Measurements from ENCODE around the gene SUCLA2.
"Not testable (repeated sequence)": the region's sequence is repeated elsewhere in the genome, so short reads cannot be mapped to it uniquely, and the experiment has no call there.

The SUCLA2 gene

DNA sequence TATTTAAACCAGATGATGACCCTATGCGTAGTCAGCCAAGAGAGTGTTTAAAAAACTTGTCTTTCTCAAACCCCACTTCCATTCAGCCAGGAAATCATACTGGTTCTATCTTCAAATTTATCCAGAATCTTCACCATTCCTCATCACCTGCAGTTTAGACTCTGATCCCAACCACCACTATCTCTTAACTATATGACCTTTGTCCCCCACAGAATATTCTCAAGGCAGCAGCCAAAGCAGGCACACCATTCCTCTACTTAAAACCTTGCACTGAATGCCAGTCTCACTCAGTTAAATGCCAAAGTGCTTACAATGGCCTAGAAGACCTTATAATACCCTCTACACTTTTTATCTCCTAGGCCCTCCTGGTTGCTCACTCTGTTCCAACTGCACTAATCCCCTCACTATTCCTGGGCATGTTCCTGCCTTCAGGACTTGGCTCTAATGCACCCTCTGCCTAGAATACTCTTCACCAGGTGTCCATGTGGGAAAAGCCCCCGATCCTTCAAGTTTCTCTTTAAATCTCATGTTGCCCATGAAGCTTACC lies 10.1 kb downstream of the SUCLA2 start:
- DNase-seq: no peak

DNA sequence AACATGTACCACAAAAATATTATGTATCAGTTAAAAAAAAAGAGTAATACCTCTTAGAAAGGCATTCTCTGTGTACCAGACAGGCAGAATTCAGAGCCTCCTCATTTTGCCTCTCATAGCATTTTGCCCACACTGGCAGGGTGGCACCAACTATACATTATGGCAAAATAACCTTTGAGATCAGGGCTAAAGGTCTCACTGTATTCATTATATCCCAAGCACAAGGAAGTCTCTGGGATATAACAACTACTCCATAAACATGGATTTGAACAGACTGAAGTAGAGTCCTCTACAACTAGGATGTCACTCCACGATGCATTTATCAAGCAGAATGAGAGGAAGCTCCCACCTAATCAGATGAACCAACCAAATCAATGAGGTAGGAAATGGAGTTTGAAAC lies 10.6 kb downstream of the SUCLA2 start:
- no peak for DNase-seq

- no peak for DNase-seq
Observed at GRCh38 chr13:47983070-47983469, 18.0 kb downstream of the SUCLA2 start.

DNA sequence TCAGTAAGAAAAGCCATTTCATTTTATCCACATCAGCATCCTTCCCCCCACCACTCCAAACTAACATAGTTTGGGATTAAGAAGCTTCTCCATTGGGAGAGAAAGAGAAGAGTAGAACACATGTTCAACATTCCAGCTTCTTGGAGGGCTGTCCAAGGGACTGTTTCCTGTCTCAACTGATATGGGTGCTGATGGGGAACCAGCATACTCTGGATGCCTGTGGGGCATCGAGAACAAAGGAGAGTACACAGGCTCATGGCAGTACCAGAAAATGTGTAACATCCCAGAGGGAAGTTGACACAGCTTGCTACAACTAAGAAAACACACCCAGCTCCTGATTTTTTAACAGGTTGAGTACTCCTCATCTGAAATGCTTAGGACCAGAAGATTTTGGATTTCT lies 24.7 kb downstream of the SUCLA2 start:
- no peak for DNase-seq

DNA sequence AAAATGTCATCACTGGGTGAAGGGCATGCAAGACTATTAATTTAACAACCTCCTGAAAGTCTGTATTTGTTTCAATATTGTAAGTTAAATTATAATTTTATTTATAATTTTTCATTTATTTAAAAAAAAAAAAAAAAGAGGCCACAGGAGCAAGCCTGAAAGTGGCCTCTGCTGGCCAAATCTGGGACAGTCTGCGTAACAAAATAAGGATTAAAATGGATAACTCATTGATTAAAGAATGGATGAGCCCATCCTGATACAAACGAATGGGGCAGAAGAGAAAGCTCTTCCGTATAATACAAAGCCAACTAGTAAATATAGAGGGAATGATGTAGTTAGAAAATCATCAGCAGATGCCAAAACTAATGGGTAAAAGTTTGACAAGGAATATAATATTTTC lies 36.2 kb downstream of the SUCLA2 start:
- no peak for DNase-seq

GRCh38 chr13:47962237-47962636 lies 38.8 kb downstream of the SUCLA2 start:
- no peak for DNase-seq

DNA sequence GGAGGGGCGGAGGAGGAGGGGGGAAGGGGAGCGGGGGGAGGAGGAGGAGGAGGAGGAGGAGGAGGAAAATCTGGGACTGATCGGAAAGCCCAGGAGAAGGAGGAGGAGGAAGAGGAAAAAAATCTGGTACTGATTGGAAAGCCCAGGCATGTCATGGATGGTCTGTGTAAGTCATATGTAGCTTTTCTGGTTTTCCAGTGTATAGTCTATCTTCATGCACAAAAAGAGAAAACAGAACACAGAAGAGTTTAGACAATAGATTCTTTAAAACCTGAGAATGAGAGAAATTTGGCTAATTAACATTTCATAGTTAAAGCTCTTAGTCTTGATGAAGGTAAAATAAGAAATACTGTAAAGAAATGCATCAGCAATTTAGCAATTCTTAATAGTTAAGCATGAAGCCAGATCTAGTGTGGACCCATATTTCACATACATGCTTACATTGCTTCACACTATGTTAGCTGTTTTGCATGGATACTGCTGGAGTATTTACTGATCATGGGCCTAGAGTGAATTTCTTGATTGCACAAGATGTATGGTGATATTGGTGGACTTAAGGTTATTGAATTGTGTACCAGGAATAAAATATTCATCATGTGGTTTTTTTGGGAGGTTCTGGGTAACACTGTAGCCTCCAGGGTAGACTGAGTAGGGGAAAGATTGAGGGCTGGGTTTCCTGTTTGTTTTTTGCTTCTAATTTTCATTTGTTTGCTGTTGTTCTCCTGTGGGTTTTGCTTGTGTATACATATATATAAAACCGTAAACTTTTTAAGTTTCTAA lies 41.4 kb downstream of the SUCLA2 start:
- DNase-seq: no peak

GRCh38 chr13:47957073-47957472 lies 44.0 kb downstream of the SUCLA2 start:
- DNase-seq: no peak

- DNase-seq: no peak
Observed at GRCh38 chr13:47955836-47956235, 45.2 kb downstream of the SUCLA2 start.

GRCh38 chr13:47949799-47950198 lies 51.3 kb downstream of the SUCLA2 start:
- DNase-seq: no peak

- DNase-seq: no peak
Observed at GRCh38 chr13:47945738-47946137, 55.3 kb downstream of the SUCLA2 start.

GRCh38 chr13:47945146-47945545 lies 55.9 kb downstream of the SUCLA2 start:
- not testable (repeated sequence) for DNase-seq

- DNase-seq: no peak
Observed at GRCh38 chr13:47934371-47934770, 66.7 kb downstream of the SUCLA2 start.

- no peak for DNase-seq
Observed at GRCh38 chr13:47932950-47933923, 67.8 kb downstream of the SUCLA2 start.

DNA sequence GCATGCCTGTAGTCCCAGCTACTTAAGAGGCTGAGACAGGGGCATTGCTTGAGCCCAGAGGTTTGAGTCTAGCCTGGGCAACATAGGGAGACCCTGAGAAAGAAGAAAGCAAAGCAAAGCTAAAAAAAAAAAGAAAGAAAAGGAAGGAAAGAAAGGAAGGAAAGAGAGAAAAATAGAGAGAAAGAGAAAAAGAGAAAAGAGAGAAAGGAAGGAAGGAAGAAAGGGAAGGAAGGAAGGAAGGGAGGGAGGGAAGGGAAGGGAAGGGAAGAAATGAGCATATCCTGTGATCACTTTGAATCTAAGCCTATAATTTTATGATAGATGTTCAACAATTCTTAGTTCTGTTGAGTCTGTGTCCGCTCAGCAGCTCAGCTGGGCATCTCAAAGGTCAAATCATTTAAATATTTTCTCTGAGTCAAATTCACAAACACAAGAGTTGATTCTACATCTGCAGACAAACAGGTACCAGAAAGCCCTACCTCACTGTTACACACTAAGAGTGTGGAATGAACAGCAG lies 70.4 kb downstream of the SUCLA2 start:
- no peak for DNase-seq

DNA sequence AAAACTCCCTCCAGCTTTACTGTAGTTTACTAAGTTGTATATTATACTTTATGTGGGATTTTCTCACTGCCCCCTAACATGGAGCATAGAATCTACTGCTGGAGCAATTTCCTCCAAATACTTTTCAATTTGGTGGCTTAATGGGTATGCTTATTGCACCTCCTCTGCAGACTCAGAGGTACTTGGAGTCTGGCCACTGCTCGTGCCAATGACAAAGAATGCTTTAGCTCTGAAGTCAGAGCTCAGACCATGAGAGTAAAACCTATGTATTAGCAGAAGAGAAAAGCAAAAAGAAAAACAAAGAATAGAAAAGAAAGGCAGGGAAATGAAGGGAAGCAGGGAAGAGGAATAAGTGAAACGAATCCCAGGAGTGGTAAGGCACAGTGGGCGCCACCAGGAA lies 71.9 kb downstream of the SUCLA2 start:
- no peak for DNase-seq

GRCh38 chr13:47917022-47917574 lies 84.0 kb downstream of the SUCLA2 start:
- DNase-seq: no peak

- no peak for DNase-seq
Observed at GRCh38 chr13:47908197-47908902, 92.7 kb downstream of the SUCLA2 start.

GRCh38 chr13:47904891-47905290 lies 96.2 kb downstream of the SUCLA2 start:
- no peak for DNase-seq

DNA sequence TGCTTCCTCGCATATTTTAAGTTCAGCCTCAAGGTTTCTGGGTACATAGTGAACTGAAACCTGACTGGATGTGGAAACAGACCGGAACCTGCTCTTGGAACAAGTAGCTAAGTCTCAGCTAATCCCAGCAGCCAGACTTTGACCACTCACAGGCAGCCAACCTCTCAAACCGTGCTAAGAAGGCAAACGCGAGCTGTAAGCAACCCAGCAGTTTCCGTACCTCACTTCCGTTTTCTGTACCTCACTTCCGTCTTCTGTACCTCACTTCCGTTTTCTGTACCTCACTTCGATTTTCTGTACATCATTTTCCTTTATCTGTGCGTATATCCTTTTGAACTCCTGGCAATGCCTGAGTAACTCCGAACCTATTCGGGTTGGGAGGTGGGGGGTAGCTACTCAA lies 96.8 kb downstream of the SUCLA2 start:
- DNase-seq: no peak

GRCh38 chr13:47903836-47904235 lies 97.2 kb downstream of the SUCLA2 start:
- DNase-seq: no peak

DNA sequence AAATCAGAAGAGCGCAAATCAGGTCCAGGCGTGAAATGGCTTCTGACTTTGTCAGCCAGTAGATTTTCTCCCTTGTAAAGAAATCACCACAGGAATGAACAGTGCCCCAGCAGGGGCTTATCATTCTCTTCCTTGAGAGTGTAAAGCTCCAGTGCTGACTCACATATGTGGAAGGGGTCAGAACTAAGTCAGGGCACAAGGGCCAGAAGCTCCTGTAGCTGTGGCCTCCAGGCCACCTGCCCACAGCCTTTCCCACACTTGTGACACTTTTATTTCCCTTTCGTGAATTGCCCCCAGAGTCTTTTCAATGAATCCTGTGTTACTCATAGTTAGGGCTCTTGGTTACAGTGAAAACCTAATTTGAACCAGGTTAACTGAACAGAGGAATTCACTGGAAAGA lies 99.6 kb downstream of the SUCLA2 start:
- no peak for DNase-seq

GRCh38 chr13:47898080-47898479 lies 103.0 kb downstream of the SUCLA2 start:
- no peak for DNase-seq

Measured in NCI-H2171 treated with DMSO at 0.1 percent for 48 hours (cell line).